Neuronal stem cell (in vitro differentiated cells): ENCODE results near the gene FAM118B.

Source experiments
- DNase-seq: peaks from one replicate; pipeline ENCODE4 v3.0.0-alpha.2; 2013; ENCODE audit warnings: low spot score
- H2AFZ ChIP-seq: one replicate; pipeline ENCODE4 v1.6.1; 2013; ENCODE audit warnings: mild to moderate bottlenecking, low read length, inconsistent platforms
- H2AK5ac ChIP-seq: 2 replicates; pipeline ENCODE4 v1.6.1; 2013; ENCODE audit warnings: low read depth, mild to moderate bottlenecking, inconsistent platforms, low read length, moderate library complexity, mixed read lengths
- H2BK120ac ChIP-seq: 2 replicates; pipeline ENCODE4 v1.6.1; 2013; ENCODE audit warnings: low read depth, mild to moderate bottlenecking, inconsistent platforms, low read length, moderate library complexity, mixed read lengths
- H2BK12ac ChIP-seq: one replicate; pipeline ENCODE4 v1.6.1; 2013; ENCODE audit warnings: low read length, inconsistent platforms
- H2BK15ac ChIP-seq: 2 replicates; pipeline ENCODE4 v1.6.1; 2013; ENCODE audit warnings: mild to moderate bottlenecking, low read length, inconsistent platforms, mixed read lengths
- H2BK5ac ChIP-seq: one replicate; pipeline ENCODE4 v1.6.1; 2013; ENCODE audit warnings: inconsistent platforms, mild to moderate bottlenecking, low read length, moderate library complexity
- H3K14ac ChIP-seq: one replicate; pipeline ENCODE4 v1.6.1; 2013; ENCODE audit warnings: low read length, inconsistent platforms
- H3K18ac ChIP-seq: 2 replicates; pipeline ENCODE4 v1.6.1; 2013; ENCODE audit warnings: low read length, inconsistent platforms
- H3K23ac ChIP-seq: 2 replicates; pipeline ENCODE4 v1.6.1; 2013; ENCODE audit warnings: low read depth, mild to moderate bottlenecking, mixed read lengths, low read length, inconsistent platforms; ENCODE audit not compliant: poor library complexity
- H3K27ac ChIP-seq: replicated peaks from 3 replicates; pipeline ENCODE4 v1.5.1; 2013; ENCODE audit warnings: low read length, inconsistent platforms
- H3K27me3 ChIP-seq, 3 experiments: 2 replicates each; pipeline ENCODE4 v1.6.1; 2013; ENCODE audit warnings: low read length in 3 of 3, mild to moderate bottlenecking in 2 of 3, inconsistent platforms in 1 of 3, low read depth in 1 of 3, mixed read lengths in 1 of 3, moderate library complexity in 1 of 3; ENCODE audit not compliant: control insufficient read depth in 3 of 3, insufficient read depth in 3 of 3
- H3K36me3 ChIP-seq, 2 donors: replicated peaks in 1 of 2; 2 replicates each; pipeline ENCODE4 v1.6.1; 2013; ENCODE audit warnings: low read length in 2 of 2; ENCODE audit not compliant: control insufficient read depth in 2 of 2, insufficient read depth in 2 of 2
- H3K4ac ChIP-seq: 2 replicates; pipeline ENCODE4 v1.6.1; 2013; ENCODE audit warnings: inconsistent platforms, mild to moderate bottlenecking, low read length, moderate library complexity
- H3K4me1 ChIP-seq, 2 donors: 1 replicate in 1 of 2; 2 replicates in 1 of 2; pipeline ENCODE4 v1.6.1; 2013; ENCODE audit warnings: low read length in 2 of 2, low read depth in 1 of 2; ENCODE audit not compliant: control insufficient read depth in 2 of 2, insufficient read depth in 1 of 2
- H3K4me2 ChIP-seq: one replicate; pipeline ENCODE4 v1.6.1; 2013; ENCODE audit warnings: mild to moderate bottlenecking, low read length, inconsistent platforms; ENCODE audit not compliant: insufficient read depth, poor library complexity, severe bottlenecking
- H3K4me3 ChIP-seq, 2 donors: 2 replicates each; pipeline ENCODE4 v1.5.1; 2013; ENCODE audit warnings: low read length in 2 of 2, mild to moderate bottlenecking in 2 of 2, inconsistent platforms in 1 of 2, moderate library complexity in 1 of 2
- H3K79me1 ChIP-seq: one replicate; pipeline ENCODE4 v1.6.1; 2013; ENCODE audit warnings: low read depth, mild to moderate bottlenecking, inconsistent platforms, low read length, moderate library complexity
- H3K9ac ChIP-seq: one replicate; pipeline ENCODE4 v1.6.1; 2013; ENCODE audit warnings: mild to moderate bottlenecking, low read depth, low read length, inconsistent platforms; ENCODE audit not compliant: poor library complexity
- H3K9me3 ChIP-seq, 2 donors: replicated peaks in 1 of 2; 2 replicates each; pipeline versions ENCODE3 to v1.6.1; 2013; ENCODE audit warnings: low read length in 2 of 2, mild to moderate bottlenecking in 2 of 2, inconsistent platforms in 1 of 2, low read depth in 1 of 2, mixed read lengths in 1 of 2, moderate library complexity in 1 of 2; ENCODE audit not compliant: control insufficient read depth in 2 of 2, insufficient read depth in 1 of 2
- H4K8ac ChIP-seq: one replicate; pipeline ENCODE4 v1.6.1; 2013; ENCODE audit warnings: low read depth, mild to moderate bottlenecking, inconsistent platforms, low read length, moderate library complexity
- H4K91ac ChIP-seq: one replicate; pipeline ENCODE4 v1.6.1; 2013; ENCODE audit warnings: low read length, low read depth, mild to moderate bottlenecking, inconsistent platforms; ENCODE audit not compliant: poor library complexity
- WGBS, 2 donors: extraction: QIAGEN DNeasy Blood & Tissue Kit; methylation state at CpG; one replicate each; pipeline ENCODE4 v1.1.7; 2013; ENCODE audit warnings: missing lambda C conversion rate in 2 of 2, mixed read lengths in 1 of 2; ENCODE audit not compliant: insufficient read length in 2 of 2, insufficient replicate concordance in 1 of 2; ENCODE audit errors: extremely low coverage in 2 of 2; 5-methylcytosine and 5-hydroxymethylcytosine counted together

Gene FAM118B

GRCh38 chr11:126267650-126268049 lies 56.1 kb downstream of the FAM118B start:
- Histone ChIP-seq H3K4me1 (peaks cover 8 to 15% of the 10 kb centered on the region in 2 donors), H2BK15ac (no peak overlapping the region), H3K4me3 (peak overlapping the region; percentile 89 to 97), H3K9ac (no peak overlapping the region), H3K27ac (no peak overlapping the region), H2BK12ac (no peak overlapping the region), H3K14ac (no peak overlapping the region), H3K4me2 (peak overlapping the region; percentile 56), H3K23ac (no peak overlapping the region), H3K18ac (no peak overlapping the region), H3K36me3 (peaks cover 48 to 67% of the 10 kb centered on the region in 2 donors), H4K8ac (no peak overlapping the region), H2AK5ac (no peak overlapping the region), H3K4ac (no peak overlapping the region), H4K91ac (no peak overlapping the region), H3K27me3 (no peaks in the 10 kb centered on the region), H2BK120ac (no peak overlapping the region), H2AFZ (no peak overlapping the region), H3K9me3 (no peaks in the 10 kb centered on the region), H3K79me1 (no peaks in the 10 kb centered on the region), H2BK5ac (no peak overlapping the region)
- no CpG with 5 or more reads among the region's 6 CpGs for WGBS, 2 donors
- DNase-seq: no peak

GRCh38 chr11:126268361-126268707 lies 56.8 kb downstream of the FAM118B start:
- Histone ChIP-seq H2AK5ac (no peak overlapping the region), H3K18ac (peak overlapping the region; percentile 97), H3K27ac (peak overlapping the region; percentile 77), H2BK5ac (no peak overlapping the region), H3K4ac (no peak overlapping the region), H3K36me3 (peaks cover 47 to 67% of the 10 kb centered on the region in 2 donors), H2BK15ac (no peak overlapping the region), H4K8ac (no peak overlapping the region), H4K91ac (no peak overlapping the region), H3K27me3 (no peaks in the 10 kb centered on the region), H2BK120ac (no peak overlapping the region), H3K9me3 (no peaks in the 10 kb centered on the region), H3K4me2 (peak overlapping the region; percentile 56), H3K79me1 (no peaks in the 10 kb centered on the region), H2AFZ (peak overlapping the region; percentile 86), H3K23ac (peak overlapping the region; percentile 66), H2BK12ac (no peak overlapping the region), H3K4me3 (peak overlapping the region; percentile 89 to 97), H3K14ac (peak overlapping the region; percentile 92), H3K9ac (peak overlapping the region; percentile 97), H3K4me1 (peaks cover 8 to 15% of the 10 kb centered on the region in 2 donors)
- WGBS, 2 donors: no CpG with 5 or more reads among the region's 23 CpGs
- no peak for DNase-seq

GRCh38 chr11:126268708-126269579 lies 57.4 kb downstream of the FAM118B start, which contains the start of the genes FOXRED1 and SRPRA:
Gene FOXRED1, plus strand, starts transcription at chr11:126269154. Its CDS starts 53 bp downstream, at chr11:126269207.
Gene SRPRA, minus strand, starts transcription at chr11:126268895. Its CDS starts 91 bp downstream, at chr11:126268804.
- H3K27ac ChIP-seq: peak within 1 kb of the TSS; percentile 77
- H2BK12ac ChIP-seq: no peak within 1 kb of the TSS
- H3K14ac ChIP-seq: peak within 1 kb of the TSS; percentile 92
- peak within 1 kb of the TSS; percentile 1 for H3K4ac ChIP-seq
- no peak within 1 kb of the TSS for H2BK120ac ChIP-seq
- peak within 1 kb of the TSS; percentile 85 for H3K4me2 ChIP-seq
- peak within 1 kb of the TSS; percentile 33 for H4K8ac ChIP-seq
- H3K4me3 ChIP-seq: peak within 1 kb of the TSS; percentile 89 to 97
- peaks cover 46 to 67% of the 10 kb centered on the region in 2 donors for H3K36me3 ChIP-seq
- no peaks in the 10 kb centered on the region for H3K9me3 ChIP-seq
- peaks cover 8 to 15% of the 10 kb centered on the region in 2 donors for H3K4me1 ChIP-seq
- peak within 1 kb of the TSS; percentile 66 for H3K23ac ChIP-seq
- H3K18ac ChIP-seq: peak within 1 kb of the TSS; percentile 97
- H2BK15ac ChIP-seq: no peak within 1 kb of the TSS
- no peak within 1 kb of the TSS for H2BK5ac ChIP-seq
- no peaks in the 10 kb centered on the region for H3K27me3 ChIP-seq
- no CpG with 5 or more reads among the region's 64 CpGs for WGBS, 2 donors
- no peak within 1 kb of the TSS for H4K91ac ChIP-seq
- H3K9ac ChIP-seq: peak within 1 kb of the TSS; percentile 97
- no peak within 1 kb of the TSS for H2AK5ac ChIP-seq
- H2AFZ ChIP-seq: peak within 1 kb of the TSS; percentile 86
- peak; percentile 99 for DNase-seq
- no peaks in the 10 kb centered on the region for H3K79me1 ChIP-seq

GRCh38 chr11:126277322-126277721 lies 65.7 kb downstream of the FAM118B start:
- Histone ChIP-seq H2BK12ac (no peak overlapping the region), H2BK5ac (no peak overlapping the region), H3K4me1 (peaks cover 3 to 5% of the 10 kb centered on the region in 2 donors), H3K9ac (no peak overlapping the region), H4K91ac (no peak overlapping the region), H3K9me3 (no peaks in the 10 kb centered on the region), H2BK15ac (no peak overlapping the region), H2BK120ac (no peak overlapping the region), H3K27ac (no peak overlapping the region), H3K23ac (no peak overlapping the region), H3K14ac (no peak overlapping the region), H3K4ac (no peak overlapping the region), H2AK5ac (no peak overlapping the region), H3K4me3 (no peak overlapping the region), H3K27me3 (peaks cover 0 to 2% (median 0%) of the 10 kb centered on the region in 3 experiments), H4K8ac (no peak overlapping the region), H3K18ac (no peak overlapping the region), H3K36me3 (peaks cover 37 to 66% of the 10 kb centered on the region in 2 donors), H2AFZ (no peak overlapping the region), H3K4me2 (no peak overlapping the region), H3K79me1 (no peaks in the 10 kb centered on the region)
- WGBS, 2 donors: no CpG with 5 or more reads among the region's 11 CpGs
- no peak for DNase-seq
